ENCODE measurements around the gene DUSP15. TPM values are rescaled to one million over a fixed set of nuclear protein-coding genes. Genes with fewer than 3 reads are reported as not detected.
"Not testable (repeated sequence)": the region's sequence is repeated elsewhere in the genome, so short reads cannot be mapped to it uniquely, and the experiment has no call there.

Gene DUSP15
- total RNA-seq, 1 experiment from 2014 or later: 3.4 TPM

GRCh38 chr20:31828016-31828415 is 42.3 kb downstream of the DUSP15 start:
- in situ Hi-C loops (cut with HindIII; ENCODE audit: low sequenced_read_pairs); DNase-seq (ENCODE audit: low spot score): not testable (repeated sequence)

- DNase-seq (ENCODE audit: low spot score): no peak
- in situ Hi-C loops (cut with HindIII; ENCODE audit: low sequenced_read_pairs): no loop called here
These were observed 43.3 kb downstream of the DUSP15 start for GRCh38 chr20:31827059-31827458.

- in situ Hi-C loops (cut with HindIII; ENCODE audit: low sequenced_read_pairs): no loop called here
- DNase-seq (ENCODE audit: low spot score): no peak
These were observed 44.3 kb downstream of the DUSP15 start for GRCh38 chr20:31826074-31826473.

GRCh38 chr20:31824554-31825313 is 45.6 kb downstream of the DUSP15 start:
- no peak for DNase-seq (ENCODE audit: low spot score)
- in situ Hi-C loops (cut with HindIII; ENCODE audit: low sequenced_read_pairs): no loop called here

- no peak for DNase-seq (ENCODE audit: low spot score)
- in situ Hi-C loops (cut with HindIII; ENCODE audit: low sequenced_read_pairs): no loop called here
These were observed 46.2 kb downstream of the DUSP15 start for GRCh38 chr20:31824125-31824485.

- in situ Hi-C loops (cut with HindIII; ENCODE audit: low sequenced_read_pairs): no loop called here
- no peak for DNase-seq (ENCODE audit: low spot score)
These were observed 46.8 kb downstream of the DUSP15 start for GRCh38 chr20:31823360-31824124.

GRCh38 chr20:31822421-31823330 is 47.7 kb downstream of the DUSP15 start:
- in situ Hi-C loops (cut with HindIII; ENCODE audit: low sequenced_read_pairs): no loop called here
- DNase-seq (ENCODE audit: low spot score): peak; percentile 80

- in situ Hi-C loops (cut with HindIII; ENCODE audit: low sequenced_read_pairs): no loop called here
- DNase-seq (ENCODE audit: low spot score): no peak
These were observed 48.9 kb downstream of the DUSP15 start for GRCh38 chr20:31821427-31821826.

- in situ Hi-C loops (cut with HindIII; ENCODE audit: low sequenced_read_pairs): no loop called here
- no peak for DNase-seq (ENCODE audit: low spot score)
These were observed 50.1 kb downstream of the DUSP15 start for GRCh38 chr20:31820228-31820627.

GRCh38 chr20:31819083-31819784 is 51.1 kb downstream of the DUSP15 start, which contains the start of gene MYLK2:
TSS of gene MYLK2 (plus strand) at chr20:31819356. CDS start at chr20:31819581, 225 bp downstream.
- DNase-seq (ENCODE audit: low spot score): no peak
- in situ Hi-C loops (cut with HindIII; ENCODE audit: low sequenced_read_pairs): no loop called here

- no peak for DNase-seq (ENCODE audit: low spot score)
- in situ Hi-C loops (cut with HindIII; ENCODE audit: low sequenced_read_pairs): no loop called here
These were observed 51.9 kb downstream of the DUSP15 start for GRCh38 chr20:31818376-31818908.

GRCh38 chr20:31817461-31817860 is 52.9 kb downstream of the DUSP15 start:
- in situ Hi-C loops (cut with HindIII; ENCODE audit: low sequenced_read_pairs): no loop called here
- no peak for DNase-seq (ENCODE audit: low spot score)

- peak; percentile 69 for DNase-seq (ENCODE audit: low spot score)
- in situ Hi-C loops (cut with HindIII; ENCODE audit: low sequenced_read_pairs): no loop called here
These were observed 54.1 kb downstream of the DUSP15 start for GRCh38 chr20:31816221-31816620.

- DNase-seq (ENCODE audit: low spot score): peak; percentile 39
- in situ Hi-C loops (cut with HindIII; ENCODE audit: low sequenced_read_pairs): no loop called here
These were observed 54.7 kb downstream of the DUSP15 start for GRCh38 chr20:31815408-31816188.

- in situ Hi-C loops (cut with HindIII; ENCODE audit: low sequenced_read_pairs); DNase-seq (ENCODE audit: low spot score): not testable (repeated sequence)
These were observed 56.2 kb downstream of the DUSP15 start for GRCh38 chr20:31814142-31814541.

GRCh38 chr20:31813611-31814010 is 56.7 kb downstream of the DUSP15 start:
- no peak for DNase-seq (ENCODE audit: low spot score)
- in situ Hi-C loops (cut with HindIII; ENCODE audit: low sequenced_read_pairs): no loop called here

- DNase-seq (ENCODE audit: low spot score): no peak
- in situ Hi-C loops (cut with HindIII; ENCODE audit: low sequenced_read_pairs): no loop called here
These were observed 58.3 kb downstream of the DUSP15 start for GRCh38 chr20:31811796-31812728.

All from G401 (cell line).